Endometrial microvascular endothelial cells (primary cell): ENCODE data around the gene SCYGR4. TPM values are rescaled to one million over a fixed set of nuclear protein-coding genes. Genes with fewer than 3 reads are reported as not detected.
"Not testable (repeated sequence)": the region's sequence is repeated elsewhere in the genome, so short reads cannot be mapped to it uniquely, and the experiment has no call there.

Experiments used
- in situ Hi-C: cut with HindIII; loops from 2 replicates; pipeline ENCODE4 v1.10.0; 2017; ENCODE audit warnings: low sequenced_read_pairs, low pct_unique_long_range_greater_than_20kb; ENCODE audit errors: inconsistent ontology term
- total RNA-seq: library from RNA; depleted of rRNA; stranded (reverse); fragments of >200 nt; gene quantifications from one replicate; pipeline ENCODE4 v1.2.3, GENCODE V29; 2015; ENCODE audit errors: inconsistent ontology term

Gene SCYGR4
- total RNA-seq, 1 donor from 2014 or later = not detected

DNA sequence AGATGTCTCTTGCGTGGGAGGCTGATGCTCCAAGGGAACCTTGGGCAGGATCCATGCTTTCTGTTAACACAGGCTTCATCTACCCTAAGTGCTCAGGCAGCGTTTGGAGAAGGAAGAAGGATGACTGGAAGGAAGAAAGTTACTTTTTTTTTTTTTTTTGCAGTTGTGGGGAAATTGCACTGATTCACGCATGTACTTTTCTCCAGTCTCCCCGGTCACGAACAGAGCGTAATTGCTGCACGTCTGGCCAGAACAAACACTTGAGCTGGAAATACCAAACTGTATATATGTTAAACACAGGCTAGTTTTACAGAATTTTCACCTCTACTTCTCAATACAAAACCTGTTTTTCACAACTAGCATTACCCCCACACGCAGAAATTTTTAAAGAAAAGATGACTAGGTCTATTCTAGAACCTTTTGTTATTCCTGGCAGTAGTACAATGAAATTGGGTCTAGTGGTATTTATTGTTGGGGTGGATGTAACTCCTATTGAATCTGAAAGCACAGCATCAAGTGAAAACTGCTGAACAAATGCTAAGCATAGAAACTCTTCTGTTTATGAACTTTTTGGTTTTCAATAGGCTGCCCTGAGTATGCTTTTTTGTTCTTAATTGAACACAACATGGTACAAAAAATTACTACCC, 40.0 kb downstream of the SCYGR4 start:
- in situ Hi-C loops = no loop called here

DNA sequence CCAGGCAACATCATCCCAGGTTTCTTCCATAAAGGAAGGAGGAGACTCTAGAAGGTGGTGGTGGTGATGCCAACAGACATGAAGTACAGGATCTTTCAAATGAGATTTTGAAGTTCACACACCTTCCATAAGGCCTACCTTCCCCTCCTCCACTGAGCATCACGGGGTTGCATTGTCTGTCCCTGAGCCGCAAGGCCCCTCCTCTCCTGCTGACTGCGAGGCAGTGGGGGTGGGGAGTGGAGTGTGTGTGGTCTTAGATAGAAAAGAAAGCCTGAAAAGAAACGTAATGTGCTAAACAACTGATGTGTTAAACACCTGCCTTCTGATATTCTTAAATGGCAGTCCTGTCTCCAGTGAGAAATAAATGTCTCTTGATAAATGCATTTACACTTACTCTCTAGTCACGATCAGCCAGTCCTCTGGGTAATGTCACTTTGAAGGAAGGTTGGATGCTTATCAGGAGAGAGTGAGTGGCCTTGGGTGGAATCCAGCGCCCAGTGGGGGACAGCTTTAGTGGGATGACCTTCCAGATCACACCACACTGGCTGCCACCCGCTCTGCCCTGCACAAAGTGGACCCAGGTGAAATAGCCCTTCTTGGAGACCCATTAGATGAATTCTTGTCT, 43.8 kb downstream of the SCYGR4 start:
- in situ Hi-C loops = no loop called here

DNA sequence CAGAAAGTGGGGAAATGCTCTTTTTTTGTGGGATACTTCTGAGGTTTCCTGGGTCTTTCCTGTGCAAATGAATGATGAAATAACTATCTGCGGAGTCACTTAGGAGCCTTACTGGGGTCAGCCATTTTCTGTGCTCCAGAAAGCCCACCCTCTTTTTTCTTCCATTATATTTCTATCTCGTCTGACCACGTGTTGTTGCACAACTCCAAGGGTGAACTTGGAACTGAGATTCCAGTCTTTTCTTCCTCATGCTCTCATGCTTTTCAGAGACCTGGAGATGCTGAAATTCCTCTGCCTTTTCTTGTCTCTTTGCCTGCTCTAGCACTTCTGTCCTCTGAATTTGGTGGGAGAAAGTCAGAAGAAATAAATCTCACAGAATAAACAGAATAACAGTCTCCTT, 44.5 kb downstream of the SCYGR4 start:
- in situ Hi-C loops = no loop called here

DNA sequence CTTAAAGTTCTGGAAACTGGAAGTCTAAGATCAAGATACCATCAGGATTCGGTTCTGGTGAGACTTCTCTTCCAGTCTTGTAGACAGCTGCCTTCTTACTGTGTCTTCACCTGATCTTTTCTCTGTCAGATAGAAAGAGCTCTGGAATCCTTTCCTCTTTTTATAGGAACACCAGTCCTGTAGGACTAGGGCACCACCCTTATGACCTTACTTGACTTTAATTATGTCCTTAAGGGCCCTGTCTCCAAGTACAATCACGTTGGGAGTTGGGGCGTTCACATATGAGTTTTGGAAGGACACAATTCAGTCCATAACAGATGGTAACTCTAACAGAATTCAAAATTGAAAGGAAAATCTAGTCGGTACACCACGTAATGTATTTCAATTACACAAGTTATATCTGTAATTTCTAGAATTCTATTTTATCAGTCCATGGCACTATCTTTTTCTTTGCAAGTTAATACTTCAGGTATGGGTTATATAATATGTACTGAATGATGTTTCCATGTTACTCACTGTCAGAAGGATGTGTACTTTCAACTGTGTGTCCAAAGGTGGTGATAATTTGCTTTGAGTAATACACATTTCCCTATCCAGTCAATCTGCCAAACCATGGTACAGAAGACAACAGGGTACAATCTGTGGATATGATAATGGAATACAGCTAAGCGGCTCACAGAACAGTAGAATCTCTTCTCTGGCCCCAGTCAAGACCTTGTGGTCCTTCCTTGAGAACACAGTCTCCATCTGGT, 48.1 kb downstream of the SCYGR4 start:
- in situ Hi-C loops = no loop called here

DNA sequence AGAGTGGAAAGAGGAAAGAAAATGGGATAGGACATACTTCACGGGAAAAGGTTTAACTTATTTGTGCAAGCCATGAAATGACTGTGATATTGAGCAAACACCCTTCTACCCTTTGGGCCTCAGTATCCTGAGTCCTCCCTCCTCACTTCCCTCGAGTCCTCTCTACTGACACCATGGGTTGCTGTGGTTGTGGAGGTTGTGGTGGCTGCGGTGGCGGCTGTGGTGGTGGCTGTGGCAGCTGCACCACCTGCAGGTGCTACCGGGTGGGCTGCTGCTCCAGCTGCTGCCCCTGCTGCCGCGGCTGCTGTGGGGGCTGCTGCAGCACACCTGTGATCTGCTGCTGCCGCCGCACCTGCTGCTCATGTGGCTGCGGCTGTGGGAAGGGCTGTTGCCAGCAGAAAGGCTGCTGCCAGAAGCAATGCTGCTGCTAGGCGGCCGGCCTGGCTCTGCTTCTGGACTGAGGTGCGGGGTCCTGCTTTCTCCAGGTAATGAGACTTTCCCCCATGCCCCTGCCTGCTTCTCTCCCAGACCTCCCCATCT, 49.4 kb downstream of the SCYGR4 start, which contains the start of gene SCYGR5:
Gene SCYGR5, plus strand, starts transcription at position 174 of the 540 bp plus-strand sequence. Its CDS starts 0 bp downstream, at position 174.
- in situ Hi-C loops = not testable (repeated sequence)

Other genes with a start within 250 kb of the SCYGR4 start
- not detected for gene TM4SF20, start 238.2 kb upstream of the SCYGR4 start, total RNA-seq
- not detected for gene SCYGR1, start 229.5 kb upstream of the SCYGR4 start, total RNA-seq
- 104 TPM for gene AGFG1, start 145.3 kb upstream of the SCYGR4 start, total RNA-seq
- not detected for gene SCYGR2, start 18.6 kb upstream of the SCYGR4 start, total RNA-seq
- gene SCYGR3, start 2.7 kb upstream of the SCYGR4 start, total RNA-seq = not detected
- gene SCYGR5, start 49.3 kb downstream of the SCYGR4 start, total RNA-seq = not detected
- gene SLC19A3, start 100.5 kb downstream of the SCYGR4 start, total RNA-seq = not detected
- not detected for gene SCYGR6, start 107.3 kb downstream of the SCYGR4 start, total RNA-seq
- not detected for gene SCYGR7, start 110.8 kb downstream of the SCYGR4 start, total RNA-seq
- not detected for gene SCYGR8, start 128.4 kb downstream of the SCYGR4 start, total RNA-seq
- gene CCL20, start 196.3 kb downstream of the SCYGR4 start, total RNA-seq = 2.5 TPM